IPS-20b (cell line): ENCODE results near the gene SPATA6L.

Source experiments
- H3K27ac ChIP-seq: one replicate; pipeline ENCODE4 v1.5.1; 2013; ENCODE audit warnings: low read length
- H3K27me3 ChIP-seq: 2 replicates; pipeline ENCODE4 v1.6.1; 2013; ENCODE audit warnings: mild to moderate bottlenecking, low read length, inconsistent platforms; ENCODE audit not compliant: insufficient read depth
- H3K36me3 ChIP-seq: 2 replicates; pipeline ENCODE4 v1.6.1; 2013; ENCODE audit warnings: low read depth, mild to moderate bottlenecking, inconsistent platforms, low read length, moderate library complexity; ENCODE audit not compliant: insufficient read depth
- H3K4me1 ChIP-seq: 2 replicates; pipeline ENCODE4 v1.6.1; 2013; ENCODE audit warnings: mild to moderate bottlenecking, control low read depth, inconsistent platforms, low read length, moderate library complexity; ENCODE audit not compliant: insufficient read depth
- H3K4me3 ChIP-seq: 2 replicates; pipeline ENCODE4 v1.5.1; 2013; ENCODE audit warnings: mild to moderate bottlenecking, low read length, inconsistent platforms
- H3K9ac ChIP-seq: 2 replicates; pipeline ENCODE4 v1.6.1; 2013; ENCODE audit warnings: low read depth, mild to moderate bottlenecking, inconsistent platforms, low read length, moderate library complexity
- H3K9me3 ChIP-seq: 2 replicates; pipeline ENCODE4 v1.6.1; 2013; ENCODE audit warnings: mild to moderate bottlenecking, low read depth, low read length, inconsistent platforms; ENCODE audit not compliant: insufficient read depth

SPATA6L gene

DNA sequence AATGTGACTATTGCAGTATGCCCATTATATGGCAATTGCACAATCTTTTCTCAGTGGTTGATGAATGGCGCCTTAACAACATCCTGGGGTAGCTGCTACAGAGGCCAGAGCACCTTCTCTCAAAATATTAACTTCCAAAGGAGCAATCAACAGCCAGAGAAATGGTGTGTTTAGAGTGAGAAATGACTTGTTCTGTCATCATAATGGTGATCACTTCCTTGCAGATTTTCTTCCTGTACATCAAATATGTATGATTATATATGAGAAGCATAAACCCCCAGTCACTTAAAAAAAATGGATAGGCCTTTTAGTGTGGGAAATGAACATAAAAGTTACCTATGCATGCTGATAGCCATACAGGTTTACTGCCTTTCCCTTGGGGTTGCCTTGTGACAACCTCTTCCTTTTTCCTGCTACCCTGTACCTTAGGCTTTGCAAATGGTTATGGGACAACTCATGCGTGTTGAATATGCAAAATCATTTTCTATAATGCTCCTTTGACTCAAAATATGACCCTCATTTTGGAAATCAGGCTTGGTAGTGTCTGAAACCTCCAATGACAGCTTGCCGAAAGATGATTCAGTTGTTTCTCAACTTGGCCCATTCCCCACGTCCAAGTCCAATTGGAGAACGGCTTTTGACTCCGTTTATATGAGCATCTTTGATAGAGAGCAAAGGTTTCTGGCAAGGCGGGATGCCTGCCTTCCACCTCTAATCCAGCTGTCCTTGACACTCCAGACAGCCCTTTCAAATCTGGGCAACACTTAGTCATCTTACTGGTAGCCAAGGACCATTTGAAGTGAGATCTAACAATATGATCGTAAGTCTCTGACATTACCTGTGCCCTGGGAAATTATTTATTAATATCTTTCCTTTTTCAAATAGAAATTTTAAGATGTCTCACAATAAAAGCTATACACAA, 106.8 kb downstream of the SPATA6L start:
- H3K9ac ChIP-seq, result no peak overlapping the region
- H3K9me3 ChIP-seq, result no peaks in the 10 kb centered on the region
- H3K4me3 ChIP-seq, result no peak overlapping the region
- H3K27ac ChIP-seq, result no peak overlapping the region
- H3K27me3 ChIP-seq, result no peaks in the 10 kb centered on the region
- H3K36me3 ChIP-seq, result no peaks in the 10 kb centered on the region
- H3K4me1 ChIP-seq, result 0 out of 2 replicates have a peak, but pooled peaks cover 3% of the 10 kb centered on the region

- no peak overlapping the region for H3K27ac ChIP-seq
- no peak overlapping the region for H3K9ac ChIP-seq
- no peaks in the 10 kb centered on the region for H3K27me3 ChIP-seq
Measured at GRCh38 chr9:4558371-4558998, 107.8 kb downstream of the SPATA6L start.

DNA sequence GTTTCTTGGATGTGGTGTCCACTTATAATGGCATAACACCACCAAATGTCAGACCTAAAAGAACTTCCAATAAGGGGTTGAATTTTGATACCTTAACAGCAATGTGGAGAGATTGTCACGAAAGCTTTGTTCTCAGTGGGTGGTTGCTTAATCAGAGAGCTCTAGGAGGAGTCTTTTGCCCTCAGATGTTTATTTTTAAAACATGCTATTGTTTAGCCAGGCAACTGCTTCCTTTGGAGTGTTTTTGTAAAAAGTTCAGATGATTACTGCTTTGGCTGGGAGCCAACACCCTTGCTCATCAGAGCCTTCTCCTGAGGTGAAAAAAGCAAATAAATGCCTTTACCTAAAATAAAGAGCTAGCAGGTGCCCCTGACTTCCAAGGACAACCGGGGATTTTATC, 111.0 kb downstream of the SPATA6L start:
- H3K36me3 ChIP-seq, result no peaks in the 10 kb centered on the region
- no peak overlapping the region for H3K9ac ChIP-seq
- no peaks in the 10 kb centered on the region for H3K27me3 ChIP-seq
- no peaks in the 10 kb centered on the region for H3K9me3 ChIP-seq
- H3K4me1 ChIP-seq, result 0 out of 2 replicates have a peak, but pooled peaks cover 3% of the 10 kb centered on the region
- H3K27ac ChIP-seq, result no peak overlapping the region
- no peak overlapping the region for H3K4me3 ChIP-seq

More at GRCh38 chr9:4558371-4558998, 107.8 kb downstream of the SPATA6L start:
- H3K36me3 ChIP-seq, result no peaks in the 10 kb centered on the region
- 0 out of 2 replicates have a peak, but pooled peaks cover 3% of the 10 kb centered on the region for H3K4me1 ChIP-seq
- no peak overlapping the region for H3K4me3 ChIP-seq
- no peaks in the 10 kb centered on the region for H3K9me3 ChIP-seq

DNA sequence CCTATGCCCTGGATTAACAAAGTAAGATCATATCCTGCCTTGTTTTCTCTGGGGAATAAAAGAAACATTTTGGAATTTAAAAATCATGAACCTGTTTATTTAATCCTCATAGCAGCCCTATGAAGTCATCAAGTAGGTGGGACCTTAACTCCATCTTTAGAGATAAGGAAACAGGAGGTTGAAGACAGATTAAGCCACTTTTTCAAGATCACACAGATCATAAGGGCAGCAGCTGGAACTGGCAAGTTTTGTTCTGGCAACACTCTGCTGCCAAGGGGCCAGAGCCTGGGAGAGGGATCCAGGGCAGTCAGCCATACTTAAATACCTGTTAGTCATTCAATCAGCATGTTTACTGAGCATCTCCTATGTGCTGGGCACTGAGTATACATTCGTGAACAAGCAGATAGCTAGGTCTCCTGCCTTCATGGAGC, 112.3 kb downstream of the SPATA6L start:
- H3K9me3 ChIP-seq, result no peaks in the 10 kb centered on the region
- H3K4me3 ChIP-seq, result no peak overlapping the region
- H3K36me3 ChIP-seq, result no peaks in the 10 kb centered on the region
- H3K4me1 ChIP-seq, result 0 out of 2 replicates have a peak, but pooled peaks cover 3% of the 10 kb centered on the region
- no peaks in the 10 kb centered on the region for H3K27me3 ChIP-seq
- no peak overlapping the region for H3K27ac ChIP-seq
- no peak overlapping the region for H3K9ac ChIP-seq

GRCh38 chr9:4550777-4551484, 115.3 kb downstream of the SPATA6L start:
- H3K4me3 ChIP-seq, result no peak overlapping the region
- no peaks in the 10 kb centered on the region for H3K9me3 ChIP-seq
- no peak overlapping the region for H3K27ac ChIP-seq
- H3K4me1 ChIP-seq, result no peaks in the 10 kb centered on the region
- H3K27me3 ChIP-seq, result no peaks in the 10 kb centered on the region
- H3K36me3 ChIP-seq, result no peaks in the 10 kb centered on the region
- H3K9ac ChIP-seq, result no peak overlapping the region

DNA sequence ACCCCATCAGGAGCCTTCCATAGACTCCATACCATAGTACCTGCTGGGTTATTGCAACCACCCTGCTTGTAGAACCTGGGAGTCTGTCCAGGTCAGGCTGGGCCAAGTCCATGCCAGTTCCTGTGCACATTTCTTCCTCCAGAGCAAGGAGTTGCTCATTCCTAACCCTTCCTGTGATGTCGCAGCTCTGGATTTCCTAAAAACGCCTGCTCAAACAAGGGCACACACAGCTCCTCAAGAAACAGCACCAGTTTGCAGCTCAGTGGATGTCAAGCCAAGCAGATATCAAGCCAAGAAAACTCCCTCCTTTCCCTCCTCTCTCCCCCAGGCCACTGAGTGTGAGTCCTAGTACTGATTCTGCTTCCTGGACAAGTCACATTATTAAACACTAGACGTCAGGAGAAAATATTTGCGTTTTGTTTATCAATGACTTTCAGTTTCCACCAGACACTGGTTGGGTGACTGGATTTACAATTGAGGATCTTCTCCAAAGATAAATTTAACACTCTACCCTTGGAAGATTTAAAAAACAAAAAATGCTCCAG, 116.5 kb downstream of the SPATA6L start:
- H3K4me1 ChIP-seq, result no peaks in the 10 kb centered on the region
- no peaks in the 10 kb centered on the region for H3K36me3 ChIP-seq
- no peak overlapping the region for H3K27ac ChIP-seq
- no peaks in the 10 kb centered on the region for H3K27me3 ChIP-seq
- H3K9ac ChIP-seq, result no peak overlapping the region
- H3K9me3 ChIP-seq, result no peaks in the 10 kb centered on the region
- no peak overlapping the region for H3K4me3 ChIP-seq

- no peaks in the 10 kb centered on the region for H3K4me1 ChIP-seq
Measured at GRCh38 chr9:4548811-4549725, 117.2 kb downstream of the SPATA6L start.

More at GRCh38 chr9:4548811-4549725, 117.2 kb downstream of the SPATA6L start:
- Histone ChIP-seq H3K9ac (no peak overlapping the region), H3K27ac (no peak overlapping the region), H3K36me3 (no peaks in the 10 kb centered on the region), H3K4me3 (no peak overlapping the region), H3K27me3 (no peaks in the 10 kb centered on the region), H3K9me3 (no peaks in the 10 kb centered on the region)
